Activated CD4-positive, alpha-beta T cell treated with anti-CD3 and anti-CD28 coated beads for 24 hours (primary cell): ENCODE measurements around the gene ARHGEF16.

Experiments used
- DNase-seq, 2 donors: peaks; one replicate each; pipeline ENCODE4 v3.0.0-alpha.2; 2020; ENCODE audit warnings: low read depth in 2 of 2

ARHGEF16 gene

DNA sequence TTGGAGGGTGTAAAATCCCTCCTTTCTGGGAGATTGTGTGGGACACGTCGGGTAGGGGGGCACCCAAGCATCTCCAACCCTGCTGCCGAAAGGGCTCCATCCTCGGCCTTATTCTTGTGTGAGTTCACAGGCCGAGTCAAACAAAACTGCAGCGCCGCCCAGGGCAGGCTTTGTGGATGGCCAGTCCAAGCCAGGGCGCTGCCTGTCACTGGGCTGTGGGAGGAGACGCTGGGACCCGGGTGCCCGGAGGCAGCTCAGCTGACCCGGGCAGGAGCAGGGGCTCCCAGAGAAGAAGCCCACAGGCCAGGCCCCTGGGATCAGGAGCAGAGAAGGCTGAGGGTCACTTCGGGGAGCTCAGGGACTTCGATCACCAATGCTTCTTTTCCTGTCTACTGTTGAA, 31.8 kb upstream of the ARHGEF16 start:
- DNase-seq = no peak

DNA sequence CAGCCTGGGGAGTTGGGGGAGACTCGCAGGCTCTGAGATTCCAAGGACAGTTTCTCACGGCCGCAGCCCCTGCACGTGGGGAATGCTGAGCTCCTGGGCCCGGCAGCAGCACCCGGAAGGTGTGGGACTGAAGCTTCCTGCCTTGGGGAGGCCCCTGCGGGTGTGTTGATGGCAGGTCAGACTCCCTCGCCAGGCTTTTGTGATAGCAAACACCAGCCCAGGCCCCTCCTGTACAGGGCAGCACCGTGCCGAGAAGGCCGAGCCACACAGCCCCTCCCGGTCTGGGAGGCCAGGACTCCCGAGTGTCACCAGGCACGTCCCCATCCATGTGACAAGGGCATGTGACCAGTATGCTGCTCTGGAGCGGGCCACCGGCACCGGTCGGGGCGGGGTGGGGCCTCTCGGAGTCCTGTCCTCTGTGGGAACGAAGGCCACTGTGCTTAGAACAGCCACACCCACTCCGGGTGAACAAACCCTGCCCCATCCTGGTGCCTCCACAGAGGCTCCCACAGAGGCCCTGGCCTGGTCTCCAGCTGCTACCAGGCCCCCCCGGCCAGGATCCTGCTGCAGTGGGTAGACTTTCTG, 31.1 kb upstream of the ARHGEF16 start:
- no peak for DNase-seq

GRCh38 chr1:3423896-3424611, 30.4 kb upstream of the ARHGEF16 start:
- no peak for DNase-seq

- DNase-seq = no peak
Measured at GRCh38 chr1:3425486-3426215, 28.8 kb upstream of the ARHGEF16 start.

- DNase-seq = no peak
Measured at GRCh38 chr1:3426956-3427535, 27.4 kb upstream of the ARHGEF16 start.

- no peak for DNase-seq
Measured at GRCh38 chr1:3427711-3428704, 26.5 kb upstream of the ARHGEF16 start.

- no peak for DNase-seq
Measured at GRCh38 chr1:3428899-3429298, 25.6 kb upstream of the ARHGEF16 start.

DNA sequence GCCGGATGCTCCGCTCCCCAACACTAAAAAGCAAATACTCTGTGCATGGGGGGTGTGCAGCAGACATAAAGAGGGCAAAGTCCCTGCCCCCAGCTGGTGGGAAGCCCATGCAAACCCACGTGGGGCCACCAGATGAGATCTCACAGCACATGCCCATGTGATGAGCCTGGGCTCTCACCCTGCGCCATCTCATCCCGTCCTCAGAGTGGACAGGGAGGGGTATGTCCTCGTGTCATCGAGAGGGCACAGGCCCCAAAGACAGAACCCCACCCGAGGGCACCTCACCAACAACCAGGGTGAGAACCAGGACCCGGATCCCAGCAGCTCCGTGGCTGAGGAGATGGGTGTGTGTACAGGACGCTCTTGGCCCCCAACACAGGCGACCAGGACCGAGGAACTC, 25.1 kb upstream of the ARHGEF16 start:
- no peak for DNase-seq

- DNase-seq = no peak
Measured at GRCh38 chr1:3429766-3430165, 24.7 kb upstream of the ARHGEF16 start.

GRCh38 chr1:3430406-3430805, 24.1 kb upstream of the ARHGEF16 start:
- no peak for DNase-seq

DNA sequence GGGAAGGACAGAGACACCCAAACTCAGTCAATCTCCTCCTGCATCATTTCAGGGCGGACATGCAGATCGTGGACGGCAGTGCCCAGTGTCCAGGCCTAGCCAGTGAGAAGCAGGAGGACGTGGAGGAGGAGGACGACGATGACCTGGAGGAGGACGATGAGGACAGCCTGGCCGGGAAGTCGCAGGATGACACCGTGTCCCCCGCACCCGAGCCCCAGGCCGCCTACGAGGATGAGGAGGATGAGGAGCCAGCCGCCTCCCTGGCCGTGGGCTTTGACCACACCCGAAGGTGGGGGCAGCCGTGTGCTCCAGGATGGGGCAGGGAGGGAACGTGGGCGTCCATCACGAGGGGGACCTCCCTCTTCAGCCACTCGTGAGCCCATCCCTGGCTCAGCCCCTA, 23.6 kb upstream of the ARHGEF16 start:
- no peak for DNase-seq

GRCh38 chr1:3431266-3431665, 23.2 kb upstream of the ARHGEF16 start:
- no peak for DNase-seq

DNA sequence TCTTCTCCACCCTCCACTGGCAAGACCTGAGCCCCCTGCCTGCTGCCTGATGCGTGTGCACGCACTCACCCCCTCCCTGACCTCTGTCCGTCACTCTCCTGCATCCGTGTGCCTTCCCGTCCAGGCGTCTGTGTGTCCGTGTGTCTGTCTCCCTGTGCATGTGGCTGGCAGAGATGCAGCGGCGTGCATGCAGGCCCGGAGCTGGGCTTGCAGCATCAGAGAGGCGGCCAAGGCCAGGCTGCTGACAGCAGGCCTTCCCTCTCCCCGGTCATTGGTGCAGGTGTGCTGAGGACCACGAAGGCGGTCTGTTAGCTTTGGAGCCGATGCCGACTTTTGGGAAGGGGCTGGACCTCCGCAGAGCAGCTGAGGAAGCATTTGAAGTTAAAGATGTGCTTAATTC, 22.8 kb upstream of the ARHGEF16 start:
- no peak for DNase-seq

- DNase-seq = no peak
Measured at GRCh38 chr1:3432306-3432705, 22.2 kb upstream of the ARHGEF16 start.

- DNase-seq = no peak
Measured at GRCh38 chr1:3433076-3433475, 21.4 kb upstream of the ARHGEF16 start.

GRCh38 chr1:3433596-3434320, 20.7 kb upstream of the ARHGEF16 start:
- no peak for DNase-seq

DNA sequence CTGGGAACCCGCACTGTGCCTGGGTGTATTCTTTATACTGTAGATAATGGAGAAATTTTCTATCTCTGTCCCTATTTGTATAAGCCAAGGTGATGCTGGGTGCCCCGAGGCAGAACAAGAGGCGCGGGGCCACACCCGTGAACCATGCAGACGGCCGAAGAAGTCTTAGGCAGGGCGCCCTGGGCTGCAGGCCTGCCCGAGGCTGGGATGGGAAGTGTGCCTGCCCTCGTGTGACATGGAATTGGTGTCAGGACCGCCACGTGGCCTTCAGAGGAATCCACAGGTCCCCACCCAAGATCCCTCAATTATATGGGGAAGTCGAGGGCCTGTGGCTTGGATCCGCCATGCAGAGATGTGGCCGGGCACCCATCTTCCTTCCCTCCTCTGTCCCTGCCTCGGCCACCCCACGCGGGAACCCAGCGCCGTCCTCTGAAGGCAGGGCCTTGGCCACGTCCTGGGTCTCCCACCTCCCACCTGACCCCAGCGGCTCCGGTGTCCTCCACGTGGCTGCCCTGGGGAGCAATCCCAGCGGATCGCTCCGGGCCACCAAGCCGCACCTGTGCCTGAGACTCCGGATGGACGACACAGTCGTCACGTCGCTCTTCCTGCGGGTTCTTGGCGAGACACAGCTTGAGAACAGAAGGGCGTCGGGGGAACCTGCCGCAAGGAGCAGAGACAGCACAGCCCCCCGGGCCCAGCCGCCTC, 19.9 kb upstream of the ARHGEF16 start:
- no peak for DNase-seq

- no peak for DNase-seq
Measured at GRCh38 chr1:3435666-3436065, 18.8 kb upstream of the ARHGEF16 start.

- no peak for DNase-seq
Measured at GRCh38 chr1:3436451-3436850, 18.0 kb upstream of the ARHGEF16 start.

GRCh38 chr1:3436901-3437300, 17.6 kb upstream of the ARHGEF16 start:
- DNase-seq = no peak
